ENCODE data around the gene FOXC2. TPM values are rescaled to one million over a fixed set of nuclear protein-coding genes. Genes with fewer than 3 reads are reported as not detected.

FOXC2 gene
- total RNA-seq, 2 donors from 2014 or later = 0.66 to 0.78 TPM

DNA sequence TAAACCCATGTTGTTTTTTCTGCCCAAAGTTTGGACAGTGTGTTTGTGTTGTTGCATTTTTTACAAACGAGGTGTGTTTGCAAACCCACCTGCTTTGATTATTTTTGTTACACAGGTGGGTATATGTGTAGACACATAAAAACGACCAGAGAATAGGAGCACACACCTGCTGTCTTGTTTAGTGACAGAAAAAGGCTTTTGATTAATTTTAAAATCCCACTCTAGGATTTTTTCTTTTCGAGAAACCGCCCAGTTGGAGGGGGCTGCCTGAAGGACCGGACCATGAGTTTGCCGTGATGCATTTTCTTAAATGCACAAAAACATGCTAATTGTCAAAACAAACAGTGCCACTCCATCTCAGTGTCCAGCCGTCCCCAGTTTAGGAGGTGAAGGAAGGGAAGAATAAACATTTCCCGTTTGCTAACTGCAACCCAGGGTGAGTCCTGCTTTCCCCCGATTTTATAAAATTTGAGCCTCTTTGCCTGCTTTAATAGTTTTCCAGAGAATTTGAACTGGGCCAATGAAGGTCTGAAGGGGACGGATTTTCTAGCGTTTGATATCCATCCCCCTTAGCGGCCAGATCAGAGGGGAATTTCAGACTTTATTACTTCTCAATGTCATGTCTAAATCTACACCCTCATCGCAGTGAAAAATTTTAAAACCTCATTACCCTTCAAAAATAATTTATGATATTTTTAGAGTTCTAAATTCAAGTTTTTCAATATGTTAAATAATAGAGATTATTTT lies 3.2 kb downstream of the FOXC2 start:
- WGBS, 2 donors = 16 to 19% methylated on average over 13 of the region's 13 CpGs
- Histone ChIP-seq H3K4me3 (no peak overlapping the region), H3K27me3 (peaks cover 0 to 72% of the 10 kb centered on the region in 2 donors)

DNA sequence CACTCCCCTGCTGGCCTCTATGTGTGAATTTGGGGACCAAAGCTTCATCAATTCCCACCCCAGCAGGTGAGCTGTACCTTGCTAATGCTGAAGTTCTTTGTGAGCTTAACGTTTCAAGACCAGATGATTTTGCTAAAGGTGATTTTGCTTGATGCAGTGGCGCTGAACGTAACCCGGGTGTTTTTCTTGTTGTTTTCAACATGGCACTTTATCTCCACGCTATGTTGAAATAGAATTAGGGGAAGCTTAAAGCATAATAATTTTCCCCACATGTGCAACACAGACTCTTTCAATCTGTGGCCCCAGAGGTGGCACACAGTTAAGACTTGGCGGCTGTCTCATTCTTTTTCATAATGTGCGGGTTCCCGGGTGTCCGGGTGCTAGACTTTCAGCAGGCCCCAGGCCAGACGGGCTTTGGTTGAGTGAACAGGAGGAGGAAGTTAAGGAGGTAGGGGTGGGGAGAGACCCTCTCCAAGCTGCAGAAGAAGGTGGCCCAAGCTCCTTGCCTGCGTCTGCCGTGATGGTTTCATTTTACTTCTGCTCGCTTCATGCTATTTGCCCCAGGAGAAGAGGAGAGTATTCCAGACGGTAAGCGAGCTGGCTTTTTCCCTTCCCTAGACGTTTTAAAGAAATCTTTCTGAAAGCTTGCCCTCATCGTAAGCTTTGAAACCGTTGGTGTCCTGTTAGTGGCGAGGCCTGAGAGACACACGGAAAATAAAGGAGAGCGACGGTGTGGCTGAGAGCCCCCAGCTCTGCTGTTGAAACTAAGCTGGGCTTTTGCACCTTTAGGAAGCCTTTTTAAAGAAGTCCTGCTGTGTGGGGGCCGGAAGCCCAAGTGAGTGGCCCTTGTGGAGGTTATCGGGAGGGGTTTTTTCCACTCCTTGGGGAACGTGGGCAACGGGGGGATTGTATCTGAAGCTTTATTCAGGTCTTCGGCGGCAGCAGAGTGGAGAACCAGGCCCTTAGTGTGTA lies 4.2 kb downstream of the FOXC2 start:
- H3K27ac ChIP-seq = no peak overlapping the region
- intact Hi-C loops (cut with DNase I) = no loop called here
- no peaks in the 10 kb centered on the region for H3K36me3 ChIP-seq (replicated peaks in 1 of 2; ENCODE audit: insufficient read depth in 1 of 2, low read depth in 2 of 2)
- H3K27me3 ChIP-seq = peaks cover 0 to 64% of the 10 kb centered on the region in 2 donors
- 41 to 59% methylated on average over 28 of the region's 28 CpGs for WGBS, 2 donors
- no peak for DNase-seq
- no peak for TF ChIP-seq POLR2A (IDR thresholded peaks at IDR 0.05)
- TF ChIP-seq, protein P1, sequence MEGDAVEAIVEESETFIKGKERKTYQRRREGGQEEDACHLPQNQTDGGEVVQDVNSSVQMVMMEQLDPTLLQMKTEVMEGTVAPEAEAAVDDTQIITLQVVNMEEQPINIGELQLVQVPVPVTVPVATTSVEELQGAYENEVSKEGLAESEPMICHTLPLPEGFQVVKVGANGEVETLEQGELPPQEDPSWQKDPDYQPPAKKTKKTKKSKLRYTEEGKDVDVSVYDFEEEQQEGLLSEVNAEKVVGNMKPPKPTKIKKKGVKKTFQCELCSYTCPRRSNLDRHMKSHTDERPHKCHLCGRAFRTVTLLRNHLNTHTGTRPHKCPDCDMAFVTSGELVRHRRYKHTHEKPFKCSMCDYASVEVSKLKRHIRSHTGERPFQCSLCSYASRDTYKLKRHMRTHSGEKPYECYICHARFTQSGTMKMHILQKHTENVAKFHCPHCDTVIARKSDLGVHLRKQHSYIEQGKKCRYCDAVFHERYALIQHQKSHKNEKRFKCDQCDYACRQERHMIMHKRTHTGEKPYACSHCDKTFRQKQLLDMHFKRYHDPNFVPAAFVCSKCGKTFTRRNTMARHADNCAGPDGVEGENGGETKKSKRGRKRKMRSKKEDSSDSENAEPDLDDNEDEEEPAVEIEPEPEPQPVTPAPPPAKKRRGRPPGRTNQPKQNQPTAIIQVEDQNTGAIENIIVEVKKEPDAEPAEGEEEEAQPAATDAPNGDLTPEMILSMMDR (IDR thresholded peaks at IDR 0.05) = no peak
- H3K4me1 ChIP-seq = peaks cover 16% of the 10 kb centered on the region
- H3K9me3 ChIP-seq = no peaks in the 10 kb centered on the region
- no peak overlapping the region for H3K4me3 ChIP-seq
- ATAC-seq = no peak

More for the DNA sequence above, 3.2 kb downstream of the FOXC2 start:
- intact Hi-C loops (cut with DNase I) = loop anchor here (5.0 kb wide), 2 partner anchors 487 to 707 kb away; no protein-coding TSS in a partner anchor
- TF ChIP-seq, protein P1 (IDR thresholded peaks at IDR 0.05) = no peak
- TF ChIP-seq POLR2A (IDR thresholded peaks at IDR 0.05) = no peak
- H3K27ac ChIP-seq = no peak overlapping the region
- H3K36me3 ChIP-seq (replicated peaks in 1 of 2; ENCODE audit: insufficient read depth in 1 of 2, low read depth in 2 of 2) = no peaks in the 10 kb centered on the region
- peaks cover 17% of the 10 kb centered on the region for H3K4me1 ChIP-seq
- no peaks in the 10 kb centered on the region for H3K9me3 ChIP-seq
- ATAC-seq (no peak), DNase-seq (no peak)

DNA sequence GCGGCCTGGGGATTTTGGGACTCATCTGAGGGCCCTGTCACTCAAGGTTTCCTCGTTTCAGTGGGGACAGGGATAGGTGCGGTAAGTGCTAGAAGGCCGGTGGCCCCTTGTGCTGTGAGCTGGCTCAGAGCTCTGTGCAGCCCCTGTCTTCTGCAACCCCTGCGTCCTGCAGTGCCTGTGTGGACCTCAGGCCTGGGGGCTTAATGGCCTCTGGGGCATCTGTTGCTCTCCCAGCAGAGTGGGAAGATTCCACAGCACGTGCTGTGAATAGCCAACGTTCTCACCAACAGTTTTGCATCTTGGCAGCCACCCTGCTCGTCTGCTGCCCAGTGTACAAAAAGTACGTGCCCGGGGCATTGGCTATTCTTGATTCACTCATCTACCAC lies 4.9 kb downstream of the FOXC2 start:
- Histone ChIP-seq H3K27me3 (peaks cover 0 to 61% of the 10 kb centered on the region in 2 donors), H3K36me3 (replicated peaks in 1 of 2; ENCODE audit: insufficient read depth in 1 of 2, low read depth in 2 of 2) (no peaks in the 10 kb centered on the region), H3K4me1 (peaks cover 19% of the 10 kb centered on the region), H3K4me3 (no peak overlapping the region), H3K27ac (no peak overlapping the region), H3K9me3 (no peaks in the 10 kb centered on the region)
- no peak for ATAC-seq
- TF ChIP-seq, protein P1 (IDR thresholded peaks at IDR 0.05) = no peak
- TF ChIP-seq POLR2A (IDR thresholded peaks at IDR 0.05) = no peak
- intact Hi-C loops (cut with DNase I) = no loop called here
- DNase-seq = no peak
- WGBS, 2 donors = 31 to 32% methylated on average over 9 to 10 of the region's 10 CpGs

DNA sequence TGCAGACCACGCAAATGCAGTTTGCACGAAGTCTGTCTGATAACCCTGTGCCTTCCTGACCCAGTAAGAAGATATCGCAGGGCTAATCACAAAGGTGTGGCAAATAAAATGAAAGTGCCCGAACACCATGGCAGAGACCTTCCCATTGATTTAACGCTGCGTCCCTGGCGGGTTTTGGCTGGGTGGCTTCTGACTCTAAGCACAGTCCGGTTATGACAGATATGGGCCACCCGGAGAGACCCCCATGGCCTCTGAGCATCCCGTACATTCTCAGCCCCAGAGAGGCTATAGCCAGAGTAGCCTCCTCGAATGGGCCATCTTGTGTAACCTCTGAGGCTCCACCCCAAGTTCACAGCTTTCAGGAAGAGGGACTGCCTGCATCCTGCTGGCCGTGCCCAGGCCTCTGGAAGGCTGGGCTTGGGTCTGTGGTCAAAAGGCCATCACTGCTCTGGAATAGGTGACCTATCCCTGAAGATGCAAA lies 5.5 kb downstream of the FOXC2 start:
- H3K4me1 ChIP-seq = peaks cover 22% of the 10 kb centered on the region
- DNase-seq (no peak), ATAC-seq (no peak)
- H3K27ac ChIP-seq = no peak overlapping the region
- H3K4me3 ChIP-seq = no peak overlapping the region
- no peaks in the 10 kb centered on the region for H3K9me3 ChIP-seq
- H3K27me3 ChIP-seq = peaks cover 0 to 61% of the 10 kb centered on the region in 2 donors
- 25 to 39% methylated on average over 5 to 12 of the region's 12 CpGs for WGBS, 2 donors
- intact Hi-C loops (cut with DNase I) = no loop called here
- H3K36me3 ChIP-seq (replicated peaks in 1 of 2; ENCODE audit: insufficient read depth in 1 of 2, low read depth in 2 of 2) = no peaks in the 10 kb centered on the region
- TF ChIP-seq POLR2A (IDR thresholded peaks at IDR 0.05) = no peak
- TF ChIP-seq, protein P1 (IDR thresholded peaks at IDR 0.05) = no peak

All from body of pancreas (tissue), 4 donors.